Stimulated activated CD8-positive, alpha-beta memory T cell treated with anti-CD3 and anti-CD28 coated beads, Interleukin-7, amount 100 ng/mL, for 48 hours (primary cell): Measurements from ENCODE around the gene TTYH2.

Experiments used
- DNase-seq, 2 donors: peaks; one replicate each; pipeline ENCODE4 v3.0.0-alpha.2; 2020; ENCODE audit warnings: low read depth in 1 of 2; ENCODE audit errors: extremely low read depth in 1 of 2

The TTYH2 gene

GRCh38 chr17:74213861-74214391, 555 bp downstream of the TTYH2 start:
- DNase-seq = no peak

- DNase-seq = no peak
Measured at GRCh38 chr17:74214484-74215341, 1.3 kb downstream of the TTYH2 start.

GRCh38 chr17:74215342-74215727, 2.0 kb downstream of the TTYH2 start:
- no peak for DNase-seq

DNA sequence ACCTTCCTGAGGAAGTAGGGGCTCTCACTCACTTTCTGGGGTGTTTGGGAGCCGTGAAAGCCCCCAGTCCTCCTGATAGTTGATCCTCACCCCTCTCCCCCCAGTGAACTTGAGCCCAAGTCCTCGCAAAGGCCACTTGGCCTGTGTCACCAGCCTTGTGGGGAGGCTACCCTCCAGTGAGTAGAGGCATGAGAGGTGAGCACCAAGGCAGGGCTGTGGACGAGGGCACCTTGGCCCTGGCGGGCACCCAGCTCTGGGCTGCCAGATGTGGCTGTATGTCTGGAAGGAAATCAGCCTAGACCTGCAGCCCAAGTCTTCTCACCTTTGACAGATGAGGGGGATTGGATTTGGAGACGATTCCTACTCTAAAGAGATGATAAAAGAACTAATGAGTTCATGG, 3.1 kb downstream of the TTYH2 start:
- DNase-seq = no peak

DNA sequence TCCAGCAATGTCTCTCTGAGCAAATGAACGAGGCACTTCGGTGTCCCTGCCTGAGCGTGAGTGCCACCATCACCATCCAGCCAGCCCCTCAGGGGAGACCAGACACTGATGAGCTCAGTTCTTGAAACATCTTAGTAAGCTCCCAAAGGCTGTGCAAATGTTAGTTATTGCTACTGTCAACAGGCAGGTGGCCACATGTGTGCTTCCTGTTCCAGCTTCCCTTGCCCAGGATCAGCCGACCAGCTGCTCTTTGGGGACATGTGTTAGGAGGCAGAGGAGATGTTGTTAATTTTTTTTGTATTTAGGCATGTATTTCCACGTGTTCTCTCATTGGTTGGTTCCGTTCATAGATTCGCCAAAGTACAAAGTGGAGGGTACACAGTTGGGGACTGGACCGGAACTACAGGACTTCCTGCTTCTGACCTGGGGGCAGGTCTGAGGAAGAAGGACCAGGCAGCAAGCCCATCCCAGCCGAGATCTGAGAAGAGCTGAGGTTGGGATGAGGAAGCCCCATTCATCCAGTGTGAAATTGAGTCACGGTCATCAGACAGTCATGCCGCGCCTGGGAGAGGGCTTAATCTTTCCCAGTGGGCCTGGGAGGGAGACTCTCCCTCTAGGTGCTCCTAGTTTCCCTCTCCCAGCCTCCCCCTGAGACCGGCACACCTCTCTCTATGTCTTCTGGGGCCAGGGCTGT, 3.8 kb downstream of the TTYH2 start:
- DNase-seq = no peak

DNA sequence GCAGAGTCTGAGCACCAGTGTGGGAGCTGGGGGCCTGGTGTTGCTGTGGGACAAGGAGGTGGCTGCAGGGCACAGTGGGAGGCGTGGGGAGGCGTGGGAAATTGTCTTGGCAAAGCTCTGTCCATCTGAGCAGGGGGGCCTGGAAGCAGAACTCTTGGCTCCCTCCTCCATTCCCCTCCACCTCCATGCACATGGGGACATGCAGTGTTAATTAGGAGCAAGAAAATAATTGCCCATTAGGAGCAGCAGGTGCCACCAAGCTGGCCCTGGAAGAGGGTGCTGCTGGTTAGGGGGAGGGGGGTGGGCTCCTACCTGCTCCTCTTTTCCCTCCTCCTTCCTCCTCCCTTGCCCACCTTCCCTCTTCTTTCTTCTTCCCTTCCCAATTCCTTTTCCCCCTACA, 4.5 kb downstream of the TTYH2 start:
- no peak for DNase-seq

DNA sequence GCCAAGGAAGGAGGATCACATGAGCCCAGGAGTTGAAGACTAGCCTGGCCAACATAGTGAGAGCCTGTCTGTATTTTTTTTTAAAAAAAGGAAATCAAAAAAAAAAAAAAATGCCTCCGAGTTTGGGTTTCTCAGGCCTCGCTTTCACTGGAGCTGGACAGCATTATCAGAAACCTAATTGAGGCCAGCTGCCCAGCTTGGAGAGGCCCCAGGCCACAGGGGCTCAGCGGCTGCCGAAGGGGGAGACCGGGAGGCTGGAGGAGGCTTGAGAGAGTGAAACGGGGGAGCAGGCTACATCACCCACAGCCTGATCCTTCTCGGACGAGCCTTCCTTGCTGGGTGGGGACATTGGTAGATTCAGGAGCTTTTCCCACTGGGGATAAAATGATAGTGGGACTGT, 5.1 kb downstream of the TTYH2 start:
- no peak for DNase-seq

DNA sequence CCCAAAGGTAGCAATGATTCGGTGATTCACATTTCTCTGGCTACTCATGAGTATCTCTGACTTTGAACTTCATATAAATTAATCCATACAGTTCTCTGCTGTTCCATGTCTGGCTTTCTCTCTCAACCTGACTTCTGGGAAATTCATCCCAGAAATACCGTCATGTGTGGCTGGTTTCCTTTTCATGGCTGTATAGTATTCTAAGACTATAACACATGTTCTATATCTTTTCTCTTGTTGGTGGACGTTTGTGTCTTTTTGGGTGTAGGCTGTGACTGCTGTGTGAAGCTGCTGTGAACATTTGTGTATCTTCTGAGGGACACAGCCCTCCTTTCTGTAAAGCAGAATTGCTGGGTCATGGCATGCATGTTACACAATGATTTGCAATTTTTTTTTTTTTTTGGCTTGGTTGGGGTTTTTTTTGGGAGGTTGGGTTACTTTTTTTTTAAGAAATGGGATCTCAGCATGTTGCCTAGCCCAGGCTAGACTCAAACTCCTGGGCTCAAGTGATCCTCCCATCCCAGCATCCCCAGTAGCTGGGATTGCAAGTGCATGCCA, 6.3 kb downstream of the TTYH2 start:
- no peak for DNase-seq

DNA sequence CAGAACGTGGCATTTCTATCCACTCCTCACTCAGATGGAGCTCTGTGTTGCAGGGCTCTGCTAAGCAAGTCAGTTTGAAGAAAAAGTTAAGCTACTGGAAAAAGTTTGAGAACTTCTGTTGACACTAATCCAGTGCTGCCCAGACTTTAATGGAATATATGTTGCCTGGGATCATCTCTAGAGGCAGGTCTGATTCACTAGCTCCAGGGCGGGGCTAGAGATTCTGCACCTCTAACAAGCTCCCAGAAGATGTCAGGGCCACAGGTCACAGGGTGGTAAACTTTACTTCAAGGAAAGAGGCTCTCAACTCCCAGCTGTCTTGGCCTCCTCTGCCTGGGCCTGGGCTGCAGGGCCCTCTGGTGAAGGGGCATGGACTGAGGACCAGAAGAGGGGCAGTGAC, 6.8 kb downstream of the TTYH2 start:
- DNase-seq = no peak

DNA sequence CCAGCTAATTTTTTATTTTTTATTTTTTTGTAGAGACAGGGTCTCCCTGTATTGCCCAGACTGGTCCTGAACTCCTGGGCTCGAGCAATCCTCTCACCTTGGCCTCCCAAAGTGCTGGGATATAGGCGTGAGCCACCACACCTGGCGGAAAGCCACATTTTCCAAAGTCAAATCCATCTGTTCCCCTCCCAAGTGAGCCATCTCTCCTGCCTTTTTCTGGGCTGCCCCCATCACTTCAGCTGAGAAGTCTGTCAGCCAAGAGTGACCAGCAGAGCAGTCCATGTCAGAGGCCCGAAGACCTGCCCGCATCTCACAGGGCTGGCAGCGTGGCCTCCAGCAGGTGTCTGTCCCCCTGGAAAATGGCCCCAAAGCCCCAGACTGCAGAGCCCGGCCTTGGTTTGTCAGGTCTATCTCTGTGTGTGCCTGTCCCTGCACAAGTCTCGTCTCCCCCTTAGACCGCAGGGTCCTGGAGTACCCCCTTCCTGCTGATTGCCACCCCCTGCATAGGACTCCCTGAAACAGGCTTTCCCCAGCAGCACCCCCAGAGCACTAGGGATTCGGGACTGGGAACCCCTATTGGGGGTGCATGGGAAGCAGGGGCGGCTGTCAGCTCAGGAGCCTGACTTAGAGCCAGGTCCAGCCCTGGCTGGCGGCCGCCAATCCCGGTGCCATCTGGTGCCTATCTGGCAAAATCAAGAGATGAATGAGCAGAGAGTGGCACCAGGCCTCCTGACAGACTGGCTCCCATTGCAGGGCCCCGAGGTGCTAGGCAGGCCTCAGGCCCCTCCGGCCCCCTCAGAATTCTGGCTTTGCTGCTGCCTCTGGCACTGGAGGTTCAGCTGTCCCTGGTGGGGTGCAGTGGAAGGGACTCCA, 7.8 kb downstream of the TTYH2 start:
- DNase-seq = no peak

- DNase-seq = no peak
Measured at GRCh38 chr17:74222399-74222798, 9.0 kb downstream of the TTYH2 start.

GRCh38 chr17:74223901-74224300, 10.5 kb downstream of the TTYH2 start:
- no peak for DNase-seq

- no peak for DNase-seq
Measured at GRCh38 chr17:74224959-74225725, 11.8 kb downstream of the TTYH2 start.

DNA sequence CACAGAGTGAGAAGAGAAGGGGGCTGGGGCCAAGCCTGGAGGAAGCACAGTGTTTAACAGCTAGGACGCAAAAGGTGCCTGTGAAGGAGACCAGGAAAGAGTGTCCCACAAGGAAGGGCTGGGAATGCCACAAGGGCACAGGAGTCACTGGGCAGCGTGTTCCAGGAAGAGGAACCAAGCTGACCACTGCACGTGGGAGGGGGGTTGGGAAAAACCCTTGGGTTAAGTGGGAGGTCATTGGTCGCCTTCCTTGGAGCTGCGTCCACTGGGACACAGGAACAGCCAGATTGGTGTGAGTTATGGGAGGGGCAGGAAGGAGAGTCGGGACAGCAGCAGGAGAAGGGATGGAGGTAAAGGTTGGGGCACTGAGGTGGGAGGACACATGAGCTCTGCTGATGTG, 12.9 kb downstream of the TTYH2 start:
- DNase-seq = no peak

DNA sequence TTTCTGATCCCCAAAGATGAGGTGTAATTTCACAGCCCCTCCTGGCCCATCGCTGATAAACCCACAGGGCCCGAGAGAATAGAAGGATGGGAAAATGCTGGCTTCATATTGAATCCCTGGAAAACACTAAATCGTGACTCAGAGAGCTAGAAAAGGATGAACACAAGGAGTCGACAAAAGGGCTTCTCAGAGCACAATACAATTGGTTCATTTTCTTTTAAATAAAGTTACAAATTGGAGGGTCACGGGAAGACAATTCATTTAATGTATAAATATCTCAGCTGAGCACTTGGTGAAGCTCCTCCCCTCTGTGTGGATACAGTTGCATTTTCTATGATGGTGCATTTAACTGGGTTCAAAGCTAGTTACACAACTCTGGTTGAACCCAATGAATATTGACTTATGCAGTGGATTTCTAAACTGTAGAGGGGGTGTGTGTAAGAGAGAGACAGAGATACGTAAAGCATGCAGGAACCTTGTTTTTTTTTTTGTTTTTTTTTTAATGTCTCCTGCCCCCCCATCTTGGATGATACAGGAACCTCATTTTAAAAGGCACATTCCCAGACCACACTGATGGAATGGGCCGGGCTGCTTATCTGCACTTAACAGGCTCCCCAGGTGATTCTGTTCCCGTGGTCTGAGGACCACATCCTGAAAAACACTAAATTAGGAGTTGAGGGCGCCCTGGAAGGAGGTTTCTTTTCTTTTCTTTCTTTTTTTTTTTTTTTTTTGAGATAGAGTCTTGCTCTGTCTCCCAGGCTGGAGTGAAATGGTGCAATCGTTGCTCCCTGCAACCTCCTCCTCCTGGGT, 14.1 kb downstream of the TTYH2 start:
- no peak for DNase-seq

GRCh38 chr17:74228306-74228978, 15.1 kb downstream of the TTYH2 start:
- DNase-seq = no peak

GRCh38 chr17:74230896-74231295, 17.5 kb downstream of the TTYH2 start:
- DNase-seq = no peak
